ENCODE measurements around the gene TSPAN3.

GRCh38 chr15:77084436-77084835 lies 13.5 kb upstream of the TSPAN3 start:
- no peak for TF ChIP-seq CTCF (conservative IDR thresholded peaks at IDR 0.05; ENCODE audit: low read length)
- TF ChIP-seq EZH2phosphoT487 (IDR thresholded peaks at IDR 0.05; ENCODE audit: borderline replicate concordance, low read depth, low read length), result no peak

Data from OCI-LY7 (cell line).